Panc1 (cell line): ENCODE data around the gene COL5A1. TPM values are rescaled to one million over a fixed set of nuclear protein-coding genes. Genes with fewer than 3 reads are reported as not detected.

Source experiments
- ATAC-seq: fragments of 200-7000 bp; cut with Tn5 transposase; 2 replicates; pipeline ENCODE4 v1.9.1; 2020; ENCODE audit warnings: mild to moderate bottlenecking, moderate library complexity
- BruUV-seq: library from RNA; stranded (reverse); fragments of 400-500 nt; replicated peaks from 2 replicates; lab custom pipeline; 2021; lab: Mats Ljungman, UMichigan
- CTCF ChIA-PET: fragments of 300-600 bp; sonication (Branson Sonifier 250); formaldehyde crosslinking; loops from one replicate; lab custom pipeline; 2022; ENCODE audit warnings: antibody characterized with exemption; lab: Charles Lee
- POLR2A ChIA-PET: fragments of 300-600 bp; sonication (Branson Sonifier 250); formaldehyde crosslinking; loops from one replicate; lab custom pipeline; 2022; ENCODE audit warnings: antibody characterized with exemption; lab: Charles Lee
- DNase-seq: peaks from one replicate; pipeline ENCODE4 v3.0.0-alpha.2; 2010; ENCODE audit warnings: low read depth, low spot score
- H3K27ac ChIP-seq: 2 replicates; pipeline ENCODE4 v1.5.1; 2011; ENCODE audit warnings: mild to moderate bottlenecking, low read length, inconsistent platforms
- H3K27me3 ChIP-seq: fragments of 200-500 bp; sonication (Bioruptor generic); 2 replicates; pipeline ENCODE4 v1.6.0; 2014; ENCODE audit warnings: low read length, inconsistent platforms; ENCODE audit not compliant: control insufficient read depth, insufficient read depth
- H3K36me3 ChIP-seq: fragments of 200-500 bp; sonication (Bioruptor generic); 2 replicates; pipeline ENCODE4 v1.5.1; 2014; ENCODE audit warnings: inconsistent platforms, mild to moderate bottlenecking, low read length, moderate library complexity; ENCODE audit not compliant: control insufficient read depth, insufficient read depth
- H3K4me1 ChIP-seq: 2 replicates; pipeline ENCODE4 v1.5.1; 2011; ENCODE audit warnings: inconsistent platforms, mild to moderate bottlenecking, low read length, moderate library complexity; ENCODE audit not compliant: control insufficient read depth, insufficient read depth
- H3K4me3 ChIP-seq, 2 experiments: 2 replicates each; pipeline ENCODE4 v1.5.1; 2011 to 2012; ENCODE audit warnings: low read depth in 2 of 2, low read length in 2 of 2, mild to moderate bottlenecking in 2 of 2, inconsistent platforms in 1 of 2, moderate library complexity in 1 of 2
- H3K9me3 ChIP-seq: fragments of 200-500 bp; sonication (Bioruptor generic); 2 replicates; pipeline ENCODE4 v1.5.1; 2014; ENCODE audit warnings: low read depth, mild to moderate bottlenecking, inconsistent platforms, low read length, moderate library complexity; ENCODE audit not compliant: control insufficient read depth, insufficient read depth
- POLR2AphosphoS5 ChIP-seq: IDR thresholded peaks from 2 replicates; pipeline ENCODE4 v1.6.1; 2012; ENCODE audit warnings: mild to moderate bottlenecking, low read depth, low read length, moderate library complexity
- REST ChIP-seq, 2 experiments: IDR thresholded peaks; 2 replicates each; pipeline ENCODE4 v1.6.1; 2011 to 2012; ENCODE audit warnings: low read depth in 2 of 2, control low read depth in 1 of 2, low read length in 1 of 2, mild to moderate bottlenecking in 1 of 2, moderate library complexity in 1 of 2; ENCODE audit not compliant: insufficient read depth in 1 of 2
- SIN3A ChIP-seq: IDR thresholded peaks from 2 replicates; pipeline ENCODE4 v1.6.1; 2012; ENCODE audit warnings: low read depth, mild to moderate bottlenecking, low read length, moderate library complexity, borderline replicate concordance; ENCODE audit not compliant: insufficient read depth
- TCF7L2 ChIP-seq: IDR thresholded peaks from 2 replicates; pipeline ENCODE4 v1.6.1; 2011; ENCODE audit warnings: mild to moderate bottlenecking, low read depth, low read length, inconsistent platforms
- in situ Hi-C: cut with HindIII; loops from 2 replicates; pipeline ENCODE4 v1.10.0; 2016; ENCODE audit warnings: low sequenced_read_pairs, low pct_unique_long_range_greater_than_20kb
- intact Hi-C: fragments of 100-400 bp; cut with micrococcal nuclease; formaldehyde crosslinking; loops from one replicate; pipeline ENCODE4 v1.10.0; 2022; ENCODE audit not compliant: unreplicated experiment
- total RNA-seq: library from RNA; stranded (reverse); gene quantifications from one replicate; pipeline ENCODE4 v1.2.1, GENCODE V29; 2021; ENCODE audit not compliant: unreplicated experiment
- TF ChIP-seq, protein P1 (sequence below): fragments of 450-650 bp; IDR thresholded peaks from 2 replicates; pipeline ENCODE4 v1.5.1; 2017; ENCODE audit warnings: mild to moderate bottlenecking

The COL5A1 gene
- total RNA-seq, 1 experiment from 2014 or later: 5.7 TPM

DNA sequence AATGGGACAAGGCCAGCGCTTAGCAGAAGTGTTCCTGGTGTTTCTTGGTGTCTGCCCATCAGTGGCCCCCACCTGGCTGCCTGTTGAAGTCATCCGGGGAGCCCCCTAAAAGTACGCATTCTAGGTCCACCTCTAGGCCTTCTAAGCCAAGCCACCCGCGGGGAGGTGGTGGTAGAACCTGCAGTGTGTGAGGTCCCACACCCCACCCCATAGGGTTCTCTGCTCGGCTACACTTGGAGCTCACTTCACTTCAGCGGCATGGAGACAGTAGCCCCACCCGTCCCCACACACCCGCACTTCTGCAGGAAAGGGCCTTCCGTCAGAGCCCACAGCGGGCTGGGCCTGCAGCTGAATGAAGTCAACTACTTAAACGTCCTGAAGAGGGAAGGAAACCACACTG, 209.4 kb downstream of the COL5A1 start:
- Histone ChIP-seq H3K36me3 (no peaks in the 10 kb centered on the region), H3K9me3 (no peaks in the 10 kb centered on the region), H3K27ac (no peak overlapping the region), H3K4me1 (no peaks in the 10 kb centered on the region), H3K27me3 (no peaks in the 10 kb centered on the region; the same call in 1 of the 2 replicates), H3K4me3 (no peak overlapping the region)
- no peak for TF ChIP-seq TCF7L2
- ChIA-PET CTCF (no interaction called here), POLR2A (no interaction called here)
- intact Hi-C loops: no loop called here
- in situ Hi-C loops: no loop called here
- BruUV-seq: no TSS peak
- ATAC-seq (no peak), DNase-seq (no peak)

- TF ChIP-seq POLR2AphosphoS5 (no peak), REST (IDR thresholded peaks at IDR 0.05; ENCODE audit: insufficient read depth in 1 of 2, low read depth in 2 of 2, low read length in 1 of 2) (no peak), SIN3A (no peak), TCF7L2 (no peak)
- TF ChIP-seq, protein P1, sequence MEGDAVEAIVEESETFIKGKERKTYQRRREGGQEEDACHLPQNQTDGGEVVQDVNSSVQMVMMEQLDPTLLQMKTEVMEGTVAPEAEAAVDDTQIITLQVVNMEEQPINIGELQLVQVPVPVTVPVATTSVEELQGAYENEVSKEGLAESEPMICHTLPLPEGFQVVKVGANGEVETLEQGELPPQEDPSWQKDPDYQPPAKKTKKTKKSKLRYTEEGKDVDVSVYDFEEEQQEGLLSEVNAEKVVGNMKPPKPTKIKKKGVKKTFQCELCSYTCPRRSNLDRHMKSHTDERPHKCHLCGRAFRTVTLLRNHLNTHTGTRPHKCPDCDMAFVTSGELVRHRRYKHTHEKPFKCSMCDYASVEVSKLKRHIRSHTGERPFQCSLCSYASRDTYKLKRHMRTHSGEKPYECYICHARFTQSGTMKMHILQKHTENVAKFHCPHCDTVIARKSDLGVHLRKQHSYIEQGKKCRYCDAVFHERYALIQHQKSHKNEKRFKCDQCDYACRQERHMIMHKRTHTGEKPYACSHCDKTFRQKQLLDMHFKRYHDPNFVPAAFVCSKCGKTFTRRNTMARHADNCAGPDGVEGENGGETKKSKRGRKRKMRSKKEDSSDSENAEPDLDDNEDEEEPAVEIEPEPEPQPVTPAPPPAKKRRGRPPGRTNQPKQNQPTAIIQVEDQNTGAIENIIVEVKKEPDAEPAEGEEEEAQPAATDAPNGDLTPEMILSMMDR: no peak
- Histone ChIP-seq H3K4me1 (no peaks in the 10 kb centered on the region), H3K4me3 (no peak overlapping the region), H3K27me3 (no peaks in the 10 kb centered on the region; the same call in 1 of the 2 replicates), H3K27ac (no peak overlapping the region), H3K9me3 (no peaks in the 10 kb centered on the region), H3K36me3 (no peaks in the 10 kb centered on the region)
- ChIA-PET POLR2A (no interaction called here), CTCF (no interaction called here)
- DNase-seq (no peak), ATAC-seq (no peak)
- intact Hi-C loops: no loop called here
- in situ Hi-C loops: no loop called here
- no TSS peak for BruUV-seq
Observed at GRCh38 chr9:134852906-134853654, 211.5 kb downstream of the COL5A1 start.

DNA sequence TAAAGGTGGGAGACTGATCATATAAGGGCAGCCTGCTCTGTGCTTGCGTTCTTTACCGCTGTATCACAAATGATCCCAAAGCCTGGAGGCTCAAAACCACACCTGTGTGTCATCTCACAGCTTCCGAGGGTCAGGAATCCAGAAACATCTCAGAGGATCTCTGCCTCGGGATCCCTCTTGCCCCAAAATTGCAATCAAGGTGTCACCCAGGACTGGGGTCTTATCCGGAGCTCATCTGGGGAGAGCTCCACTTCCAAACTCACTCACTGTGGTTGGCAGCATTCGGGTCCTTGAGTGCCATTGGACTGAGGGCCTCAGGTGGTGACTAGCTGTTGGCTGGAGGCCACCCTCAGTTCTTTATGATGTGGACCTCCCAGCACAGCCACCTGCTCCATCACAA, 212.3 kb downstream of the COL5A1 start:
- ChIA-PET CTCF (no interaction called here), POLR2A (no interaction called here)
- no peak for ATAC-seq
- Histone ChIP-seq H3K27me3 (no peaks in the 10 kb centered on the region; the same call in 1 of the 2 replicates), H3K27ac (no peak overlapping the region), H3K36me3 (no peaks in the 10 kb centered on the region), H3K4me3 (no peak overlapping the region), H3K9me3 (no peaks in the 10 kb centered on the region), H3K4me1 (no peaks in the 10 kb centered on the region)
- in situ Hi-C loops: no loop called here
- BruUV-seq: no TSS peak
- intact Hi-C loops: no loop called here
- DNase-seq: no peak
- TF ChIP-seq REST (IDR thresholded peaks at IDR 0.05; ENCODE audit: insufficient read depth in 1 of 2, low read depth in 2 of 2, low read length in 1 of 2) (no peak), POLR2AphosphoS5 (no peak), SIN3A (no peak)
